ENCODE results near the gene EIF4E2. TPM values are rescaled to one million over a fixed set of nuclear protein-coding genes. Genes with fewer than 3 reads are reported as not detected.
"Not testable (repeated sequence)": the region's sequence is repeated elsewhere in the genome, so short reads cannot be mapped to it uniquely, and the experiment has no call there.

Gene EIF4E2
- total RNA-seq, 1 experiment from 2014 or later: 61.4 TPM

GRCh38 chr2:232521959-232522622 is 28.4 kb upstream of the EIF4E2 start:
- DNase-seq (ENCODE audit: low read depth): no peak

- DNase-seq (ENCODE audit: low read depth): no peak
Observed at GRCh38 chr2:232522623-232523401, 27.7 kb upstream of the EIF4E2 start.

- no peak for DNase-seq (ENCODE audit: low read depth)
Observed at GRCh38 chr2:232523402-232523681, 27.1 kb upstream of the EIF4E2 start.

GRCh38 chr2:232523682-232524597 is 26.5 kb upstream of the EIF4E2 start:
- DNase-seq (ENCODE audit: low read depth): peak; percentile 37

GRCh38 chr2:232524771-232525170 is 25.7 kb upstream of the EIF4E2 start:
- DNase-seq (ENCODE audit: low read depth): no peak

DNA sequence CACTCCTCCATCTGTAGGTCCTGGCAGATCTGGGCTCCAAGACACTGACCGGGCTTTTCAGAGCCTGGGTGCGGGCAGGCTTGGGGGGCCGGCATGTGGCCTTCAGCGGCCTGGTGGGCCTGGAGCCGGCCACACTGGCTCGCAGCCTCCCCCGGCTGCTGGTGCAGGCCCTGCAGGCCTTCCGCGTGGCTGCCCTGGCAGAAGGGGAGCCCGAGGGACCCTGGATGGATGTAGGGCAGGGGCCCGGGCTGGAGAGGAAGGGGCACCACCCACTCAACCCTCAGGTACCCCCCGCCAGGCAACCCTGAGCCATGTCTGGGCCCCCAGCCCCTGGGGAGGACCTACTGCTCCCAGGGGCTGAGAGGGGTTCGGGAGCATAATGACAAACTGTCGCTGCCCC is 25.3 kb upstream of the EIF4E2 start:
- DNase-seq (ENCODE audit: low read depth): no peak

- peak; percentile 91 for DNase-seq (ENCODE audit: low read depth)
Observed at GRCh38 chr2:232525791-232526371, 24.6 kb upstream of the EIF4E2 start, which contains the start of gene CHRND. TSS of gene CHRND (plus strand) at chr2:232526160. CDS start at chr2:232526216, 56 bp downstream.

DNA sequence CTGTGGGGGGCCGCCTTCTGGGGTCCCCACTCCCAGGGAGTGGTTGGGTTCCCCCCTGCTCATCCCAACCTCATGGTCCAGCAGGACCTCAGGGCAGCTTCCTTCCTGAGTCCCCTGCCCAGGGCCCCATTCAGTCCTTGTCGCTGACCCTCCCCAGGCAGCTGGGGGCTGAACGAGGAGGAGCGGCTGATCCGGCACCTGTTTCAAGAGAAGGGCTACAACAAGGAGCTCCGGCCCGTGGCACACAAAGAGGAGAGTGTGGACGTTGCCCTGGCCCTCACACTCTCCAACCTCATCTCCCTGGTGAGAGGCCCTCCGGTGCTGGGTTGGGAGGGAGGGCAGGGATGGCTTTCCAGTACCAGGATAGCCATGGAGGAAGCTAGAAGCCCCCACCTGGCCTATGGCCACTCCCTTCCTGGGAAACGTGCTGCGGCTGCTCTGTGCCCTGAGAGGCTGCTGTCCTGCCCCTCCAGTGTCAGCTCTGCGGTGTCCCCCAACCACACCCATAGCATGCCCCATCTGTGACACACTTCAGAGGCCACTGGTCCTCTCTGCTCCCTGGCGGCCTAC is 24.0 kb upstream of the EIF4E2 start:
- no peak for DNase-seq (ENCODE audit: low read depth)

- DNase-seq (ENCODE audit: low read depth): no peak
Observed at GRCh38 chr2:232527905-232528470, 22.5 kb upstream of the EIF4E2 start.

DNA sequence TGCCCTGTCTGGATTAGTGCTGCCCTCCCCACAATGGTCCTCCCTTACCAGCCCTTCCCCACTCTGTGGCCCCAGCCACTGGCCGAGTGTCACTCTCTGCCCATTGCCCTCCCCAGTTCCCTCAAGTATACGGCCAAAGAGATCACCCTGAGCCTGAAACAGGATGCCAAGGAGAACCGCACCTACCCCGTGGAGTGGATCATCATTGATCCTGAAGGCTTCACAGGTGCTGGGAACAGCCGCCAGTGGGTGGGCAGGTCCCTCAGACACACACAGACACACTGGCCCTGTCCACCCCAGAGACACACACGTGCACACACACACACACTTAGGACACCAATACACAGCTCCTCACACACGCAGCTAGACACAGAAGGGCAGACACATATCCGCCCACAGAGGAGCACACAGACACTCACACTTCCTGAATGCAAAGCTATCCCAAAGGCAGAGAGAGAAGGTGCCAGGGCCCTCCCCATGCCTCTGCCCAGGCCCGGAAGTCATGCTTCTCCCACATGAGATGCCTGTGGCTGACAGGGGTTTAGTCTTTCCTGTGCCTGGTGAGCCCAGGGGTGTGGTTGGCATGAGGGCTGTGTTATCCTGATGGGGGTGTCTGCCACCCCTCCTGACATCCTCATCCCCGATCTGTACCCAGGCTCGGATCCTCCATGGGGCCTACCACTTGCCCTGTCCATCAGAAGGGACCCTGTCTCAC is 21.6 kb upstream of the EIF4E2 start:
- peak; percentile 44 for DNase-seq (ENCODE audit: low read depth)

DNA sequence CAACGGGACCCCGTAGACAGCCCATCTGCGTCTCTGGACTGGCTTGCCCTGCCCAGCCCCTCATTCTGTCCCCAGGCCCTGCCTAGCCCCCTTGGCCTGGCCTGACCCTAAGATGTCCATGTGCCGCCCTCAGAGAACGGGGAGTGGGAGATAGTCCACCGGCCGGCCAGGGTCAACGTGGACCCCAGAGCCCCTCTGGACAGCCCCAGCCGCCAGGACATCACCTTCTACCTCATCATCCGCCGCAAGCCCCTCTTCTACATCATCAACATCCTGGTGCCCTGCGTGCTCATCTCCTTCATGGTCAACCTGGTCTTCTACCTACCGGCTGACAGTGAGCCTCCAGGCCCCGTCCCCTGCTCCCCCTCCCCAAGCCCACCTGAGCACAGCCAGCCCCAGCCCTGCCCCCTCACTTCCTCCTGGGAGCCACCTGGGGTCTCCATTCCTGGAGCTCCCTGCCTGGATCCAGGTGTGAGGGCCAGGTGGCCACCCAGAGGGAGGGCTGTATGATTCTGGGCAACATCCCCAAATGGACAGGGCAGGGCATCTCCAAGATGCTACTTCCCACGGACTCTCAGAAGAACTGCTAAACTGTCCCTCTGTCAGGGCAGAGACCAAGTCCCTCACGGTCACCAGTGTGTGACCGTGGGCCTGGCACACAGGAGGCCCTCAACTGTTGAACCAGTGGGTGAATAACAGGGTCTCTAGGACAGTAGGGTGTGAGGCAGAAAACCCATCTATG is 20.5 kb upstream of the EIF4E2 start:
- DNase-seq (ENCODE audit: low read depth): no peak

DNA sequence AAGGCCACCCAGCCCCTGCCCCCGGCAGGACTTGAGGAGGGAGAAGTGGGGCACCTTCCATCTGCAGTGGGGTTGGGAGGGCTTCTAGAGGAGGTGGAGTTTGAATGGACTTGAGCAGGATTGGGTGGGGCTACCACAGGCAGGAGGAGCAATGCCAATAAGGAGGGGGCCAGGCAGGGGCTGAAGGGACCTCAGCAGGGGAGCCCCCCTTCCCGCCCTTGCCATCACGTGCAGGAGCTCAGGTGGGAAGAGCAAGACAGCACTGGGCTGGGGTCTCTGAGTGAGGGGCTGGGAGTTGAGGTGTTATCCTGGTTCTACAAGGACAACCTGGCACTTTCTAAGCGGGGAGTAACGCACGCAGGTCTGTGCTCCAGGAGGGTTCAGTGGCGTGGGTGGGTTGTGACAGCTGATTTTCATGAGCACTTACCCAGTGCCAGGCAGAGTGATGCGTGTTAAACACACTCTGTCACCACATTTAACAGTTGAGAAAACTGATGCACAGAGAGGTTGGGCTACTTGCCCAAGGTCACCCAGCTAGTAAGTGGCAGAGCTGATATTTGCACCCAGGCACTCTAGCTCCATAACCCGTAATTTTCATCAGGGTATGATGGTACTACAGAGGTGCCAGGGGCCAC is 19.7 kb upstream of the EIF4E2 start:
- DNase-seq (ENCODE audit: low read depth): no peak

GRCh38 chr2:232532419-232532818 is 18.1 kb upstream of the EIF4E2 start:
- no peak for DNase-seq (ENCODE audit: low read depth)

DNA sequence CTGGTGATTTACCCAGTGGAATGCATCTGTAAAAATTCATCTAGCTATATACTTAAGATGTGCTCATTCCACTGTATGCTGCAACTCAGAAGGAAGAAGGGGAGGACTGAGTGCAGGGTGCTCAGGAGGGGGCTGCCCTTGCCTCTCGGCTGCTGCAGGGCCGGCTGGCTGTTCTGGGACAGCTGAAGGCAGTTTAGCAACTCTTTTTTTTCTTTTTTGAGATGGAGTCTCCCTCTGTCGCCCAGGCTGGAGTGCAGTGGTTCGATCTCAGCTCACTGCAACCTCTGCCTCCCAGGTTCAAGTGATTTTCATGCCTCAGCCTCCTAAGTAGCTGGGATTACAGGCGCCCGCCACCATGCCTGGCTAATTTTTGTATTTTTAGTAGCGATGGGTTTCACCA is 17.7 kb upstream of the EIF4E2 start:
- not testable (repeated sequence) for DNase-seq (ENCODE audit: low read depth)

- DNase-seq (ENCODE audit: low read depth): no peak
Observed at GRCh38 chr2:232533944-232534710, 16.4 kb upstream of the EIF4E2 start.

DNA sequence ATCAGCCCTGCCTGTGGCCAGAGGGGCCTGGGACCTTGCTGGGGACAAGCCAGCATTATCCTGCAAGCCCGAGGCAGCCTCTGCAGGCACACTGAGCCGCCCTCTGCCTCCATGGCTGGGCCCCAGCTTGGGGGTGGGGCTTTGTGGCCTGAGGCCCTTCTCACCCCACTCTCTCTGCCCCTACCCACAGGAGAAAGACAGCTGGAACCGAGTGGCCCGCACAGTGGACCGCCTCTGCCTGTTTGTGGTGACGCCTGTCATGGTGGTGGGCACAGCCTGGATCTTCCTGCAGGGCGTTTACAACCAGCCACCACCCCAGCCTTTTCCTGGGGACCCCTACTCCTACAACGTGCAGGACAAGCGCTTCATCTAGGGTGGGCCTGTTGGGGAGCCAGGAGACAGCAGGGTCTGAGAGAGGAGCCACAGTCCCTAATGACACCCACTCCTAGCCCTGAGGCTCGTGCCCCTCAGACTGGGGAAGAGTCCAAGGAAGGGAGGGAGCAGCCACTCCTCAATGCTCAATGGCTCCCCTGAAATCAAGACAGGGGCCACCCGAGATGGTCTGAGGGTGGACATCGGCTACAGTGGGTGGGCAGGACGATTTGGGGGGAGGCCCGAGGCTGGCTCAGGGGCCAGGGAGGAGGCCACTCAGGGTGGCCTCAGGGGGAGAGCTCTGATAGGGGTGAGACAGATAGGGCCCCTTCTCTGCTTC is 15.4 kb upstream of the EIF4E2 start:
- DNase-seq (ENCODE audit: low read depth): no peak

- no peak for DNase-seq (ENCODE audit: low read depth)
Observed at GRCh38 chr2:232535761-232536530, 14.5 kb upstream of the EIF4E2 start.

Data from LHCN-M2 (cell line).